Gastroesophageal sphincter (tissue), 3 donors: ENCODE results near the gene MDM4.

ENCODE experiments used
- CTCF ChIP-seq, 4 experiments: fragments of 200-600 bp in 2 of 4; fragments of 450-650 bp in 2 of 4; sonication (generic) in 1 of 4; IDR thresholded peaks; one replicate each; pipeline ENCODE4 v1.5.1; 2017 to 2019; ENCODE audit warnings: antibody characterized with exemption in 4 of 4, mild to moderate bottlenecking in 2 of 4, moderate library complexity in 2 of 4
- POLR2A ChIP-seq, 2 donors: fragments of 450-650 bp; IDR thresholded peaks; one replicate each; pipeline ENCODE4 v1.6.1; 2017; ENCODE audit warnings: antibody characterized with exemption in 2 of 2, mild to moderate bottlenecking in 2 of 2, moderate library complexity in 1 of 2

GRCh38 chr1:204495777-204496176, 20.4 kb upstream of the MDM4 start:
- TF ChIP-seq CTCF (IDR thresholded peaks at IDR 0.05) (no peak), POLR2A (IDR thresholded peaks at IDR 0.05) (no peak)
